ENCODE data around the gene OPN1MW3.
"Not testable (repeated sequence)": the region's sequence is repeated elsewhere in the genome, so short reads cannot be mapped to it uniquely, and the experiment has no call there.

The OPN1MW3 gene

DNA sequence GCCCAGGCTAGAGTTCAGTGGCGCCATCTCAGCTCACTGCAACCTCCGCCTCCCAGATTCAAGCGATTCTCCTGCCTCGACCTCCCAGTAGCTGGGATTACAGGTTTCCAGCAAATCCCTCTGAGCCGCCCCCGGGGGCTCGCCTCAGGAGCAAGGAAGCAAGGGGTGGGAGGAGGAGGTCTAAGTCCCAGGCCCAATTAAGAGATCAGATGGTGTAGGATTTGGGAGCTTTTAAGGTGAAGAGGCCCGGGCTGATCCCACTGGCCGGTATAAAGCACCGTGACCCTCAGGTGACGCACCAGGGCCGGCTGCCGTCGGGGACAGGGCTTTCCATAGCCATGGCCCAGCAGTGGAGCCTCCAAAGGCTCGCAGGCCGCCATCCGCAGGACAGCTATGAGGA, at the start of gene OPN1MW3:
OPN1MW3 (plus strand) TSS at position 301 of the 400 bp plus-strand sequence; CDS start at position 339, 38 bp downstream.
- DNase-seq (ENCODE audit: low spot score): not testable (repeated sequence)

DNA sequence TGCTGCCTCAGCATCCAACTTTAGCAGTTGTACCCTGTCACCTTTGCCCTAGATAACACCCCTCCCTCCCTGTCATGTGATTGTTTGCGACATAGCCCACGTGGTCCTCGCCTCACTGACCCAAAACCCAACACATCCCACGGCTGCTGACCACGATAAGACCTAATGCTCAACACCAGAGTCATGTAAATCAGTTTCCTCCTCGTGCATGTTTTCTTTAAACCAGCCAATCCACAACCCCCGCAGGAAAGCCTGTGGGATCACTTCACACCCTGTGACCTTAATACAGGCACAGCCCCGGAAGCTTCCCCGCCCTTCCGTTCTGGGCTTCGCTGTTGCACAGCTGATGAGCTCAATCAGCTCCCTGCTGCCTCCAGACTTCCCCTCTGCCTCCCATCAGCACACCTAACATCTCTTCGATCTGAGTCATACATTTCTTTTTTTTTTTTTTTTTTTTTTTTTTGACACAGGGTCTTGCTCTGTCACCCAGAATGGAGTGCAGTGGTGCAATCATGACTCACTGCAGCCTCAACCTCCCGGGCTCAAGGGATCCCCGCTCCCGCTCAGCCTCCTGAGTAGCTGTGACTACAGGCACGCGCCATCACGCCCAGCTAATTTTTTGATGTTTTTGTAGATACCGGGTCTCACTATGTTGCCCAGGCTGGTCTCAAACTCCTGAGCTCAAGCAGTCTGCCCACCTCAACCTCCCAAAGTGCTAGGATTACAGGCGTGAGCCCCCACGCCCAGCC, 47.5 kb upstream of the OPN1MW3 start:
- not testable (repeated sequence) for DNase-seq (ENCODE audit: low spot score)

GRCh38 chrX:154211057-154211456, 46.3 kb upstream of the OPN1MW3 start:
- not testable (repeated sequence) for DNase-seq (ENCODE audit: low spot score)

DNA sequence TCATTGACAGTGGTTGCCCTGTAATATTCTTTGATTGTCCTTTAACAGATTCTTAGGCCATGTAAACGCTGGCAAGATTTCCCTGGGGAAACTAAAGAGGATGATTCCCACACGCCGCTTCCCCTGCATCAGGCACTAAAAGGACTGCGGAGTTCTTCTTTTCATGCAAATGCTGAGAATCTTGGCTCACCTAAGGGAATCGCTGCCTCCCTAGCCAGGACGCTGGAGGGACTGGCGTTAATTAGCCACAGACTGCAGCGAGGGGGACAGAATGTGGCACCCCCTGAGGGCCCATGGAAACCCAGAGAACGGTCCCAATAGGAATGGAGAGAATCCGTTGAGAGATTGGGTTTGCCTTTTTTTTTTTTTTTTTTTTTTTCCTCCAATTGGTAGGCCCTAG, 45.9 kb upstream of the OPN1MW3 start:
- DNase-seq (ENCODE audit: low spot score): not testable (repeated sequence)

- not testable (repeated sequence) for DNase-seq (ENCODE audit: low spot score)
Measured at GRCh38 chrX:154219456-154219855, 37.9 kb upstream of the OPN1MW3 start, which contains the start of gene OPN1MW2. OPN1MW2 (plus strand) TSS chrX:154219756; CDS start chrX:154219816, 60 bp downstream.

DNA sequence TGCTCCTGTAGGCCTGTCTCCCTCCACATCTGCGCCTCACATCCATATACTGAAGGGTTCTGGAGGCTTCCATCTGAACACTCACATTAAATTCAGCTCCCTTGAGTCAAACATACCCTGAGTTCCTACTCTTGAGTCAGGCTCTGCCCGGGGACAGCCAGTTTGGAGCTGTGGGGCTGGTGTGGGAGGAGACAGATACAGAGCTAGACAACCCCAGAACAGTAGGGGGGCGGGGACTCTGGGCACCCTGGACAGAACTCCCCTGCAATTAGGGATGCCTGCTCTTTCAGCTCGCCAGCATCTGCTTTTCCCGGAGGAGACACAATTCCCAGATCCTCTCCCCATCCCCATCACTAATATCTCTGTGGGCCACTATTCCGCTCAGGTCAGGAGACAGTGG, 32.1 kb upstream of the OPN1MW3 start:
- DNase-seq (ENCODE audit: low spot score): not testable (repeated sequence)

GRCh38 chrX:154226706-154227105, 30.7 kb upstream of the OPN1MW3 start:
- not testable (repeated sequence) for DNase-seq (ENCODE audit: low spot score)

- DNase-seq (ENCODE audit: low spot score): not testable (repeated sequence)
Measured at GRCh38 chrX:154231443-154231842, 25.9 kb upstream of the OPN1MW3 start.

- DNase-seq (ENCODE audit: low spot score): not testable (repeated sequence)
Measured at GRCh38 chrX:154233620-154234019, 23.8 kb upstream of the OPN1MW3 start.

GRCh38 chrX:154238939-154239559, 18.3 kb upstream of the OPN1MW3 start:
- not testable (repeated sequence) for DNase-seq (ENCODE audit: low spot score)

- DNase-seq (ENCODE audit: low spot score): not testable (repeated sequence)
Measured at GRCh38 chrX:154239982-154240503, 17.3 kb upstream of the OPN1MW3 start.

DNA sequence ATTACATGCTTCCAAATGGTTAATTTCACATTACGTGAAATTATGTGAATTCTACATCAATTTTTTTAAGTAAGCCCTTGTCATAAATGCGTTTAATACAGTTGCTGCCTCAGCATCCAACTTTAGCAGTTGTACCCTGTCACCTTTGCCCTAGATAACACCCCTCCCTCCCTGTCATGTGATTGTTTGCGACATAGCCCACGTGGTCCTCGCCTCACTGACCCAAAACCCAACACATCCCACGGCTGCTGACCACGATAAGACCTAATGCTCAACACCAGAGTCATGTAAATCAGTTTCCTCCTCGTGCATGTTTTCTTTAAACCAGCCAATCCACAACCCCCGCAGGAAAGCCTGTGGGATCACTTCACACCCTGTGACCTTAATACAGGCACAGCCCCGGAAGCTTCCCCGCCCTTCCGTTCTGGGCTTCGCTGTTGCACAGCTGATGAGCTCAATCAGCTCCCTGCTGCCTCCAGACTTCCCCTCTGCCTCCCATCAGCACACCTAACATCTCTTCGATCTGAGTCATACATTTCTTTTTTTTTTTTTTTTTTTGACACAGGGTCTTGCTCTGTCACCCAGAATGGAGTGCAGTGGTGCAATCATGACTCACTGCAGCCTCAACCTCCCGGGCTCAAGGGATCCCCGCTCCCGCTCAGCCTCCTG, 9.9 kb upstream of the OPN1MW3 start:
- not testable (repeated sequence) for DNase-seq (ENCODE audit: low spot score)

DNA sequence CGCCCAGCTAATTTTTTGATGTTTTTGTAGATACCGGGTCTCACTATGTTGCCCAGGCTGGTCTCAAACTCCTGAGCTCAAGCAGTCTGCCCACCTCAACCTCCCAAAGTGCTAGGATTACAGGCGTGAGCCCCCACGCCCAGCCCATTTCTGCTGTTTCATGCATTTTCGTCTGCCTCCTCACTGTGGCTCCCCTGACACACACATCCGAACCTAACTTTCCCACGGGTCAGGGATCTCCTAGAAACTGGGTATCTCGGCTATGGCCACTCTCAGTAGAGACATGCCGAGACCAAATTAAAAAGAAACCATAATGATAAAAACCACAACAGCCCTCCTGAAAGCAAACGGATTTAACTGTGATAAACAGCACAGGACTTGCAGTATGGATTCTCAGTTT, 9.3 kb upstream of the OPN1MW3 start:
- DNase-seq (ENCODE audit: low spot score): not testable (repeated sequence)

DNA sequence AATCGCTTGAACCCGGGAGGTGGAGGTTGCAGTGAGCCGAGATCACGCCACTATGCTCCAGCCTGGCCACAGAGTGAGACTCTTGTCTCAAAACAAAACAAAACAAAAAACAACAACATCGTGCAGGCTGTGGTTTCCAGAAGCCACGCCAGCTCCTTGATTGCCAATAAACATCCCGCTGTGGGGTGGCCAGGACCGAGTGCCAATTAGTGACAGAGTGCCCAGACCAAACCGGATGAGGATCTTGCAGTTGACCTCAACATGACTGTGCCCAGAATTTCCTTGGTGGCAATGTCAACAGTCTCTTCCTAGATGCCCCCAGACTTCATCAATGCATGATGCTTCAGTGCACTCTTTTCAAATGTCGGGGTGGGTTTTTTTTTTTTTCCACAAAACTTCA, 1.3 kb downstream of the OPN1MW3 start:
- not testable (repeated sequence) for DNase-seq (ENCODE audit: low spot score)

GRCh38 chrX:154263072-154263471, 5.7 kb downstream of the OPN1MW3 start:
- not testable (repeated sequence) for DNase-seq (ENCODE audit: low spot score)

DNA sequence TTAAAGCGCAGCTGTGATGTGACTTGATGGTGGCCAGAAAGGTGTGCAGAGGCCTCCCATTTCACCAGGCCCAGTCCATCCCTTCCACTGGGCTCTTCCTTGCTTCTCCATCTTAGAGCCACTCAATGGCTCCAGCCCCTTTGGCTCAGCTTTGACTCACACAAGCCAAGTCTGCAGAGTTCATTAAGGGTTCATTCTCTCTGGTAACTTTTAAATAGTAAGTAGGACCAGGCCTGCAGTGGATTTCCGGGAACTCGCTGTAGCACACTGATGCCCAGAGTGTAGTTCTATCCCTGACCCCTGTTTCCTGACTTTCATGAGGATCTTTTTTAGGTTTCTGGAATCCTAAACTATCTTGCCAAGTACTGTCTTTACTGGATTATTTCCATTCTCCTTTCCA, 11.9 kb downstream of the OPN1MW3 start:
- DNase-seq (ENCODE audit: low spot score): not testable (repeated sequence)

DNA sequence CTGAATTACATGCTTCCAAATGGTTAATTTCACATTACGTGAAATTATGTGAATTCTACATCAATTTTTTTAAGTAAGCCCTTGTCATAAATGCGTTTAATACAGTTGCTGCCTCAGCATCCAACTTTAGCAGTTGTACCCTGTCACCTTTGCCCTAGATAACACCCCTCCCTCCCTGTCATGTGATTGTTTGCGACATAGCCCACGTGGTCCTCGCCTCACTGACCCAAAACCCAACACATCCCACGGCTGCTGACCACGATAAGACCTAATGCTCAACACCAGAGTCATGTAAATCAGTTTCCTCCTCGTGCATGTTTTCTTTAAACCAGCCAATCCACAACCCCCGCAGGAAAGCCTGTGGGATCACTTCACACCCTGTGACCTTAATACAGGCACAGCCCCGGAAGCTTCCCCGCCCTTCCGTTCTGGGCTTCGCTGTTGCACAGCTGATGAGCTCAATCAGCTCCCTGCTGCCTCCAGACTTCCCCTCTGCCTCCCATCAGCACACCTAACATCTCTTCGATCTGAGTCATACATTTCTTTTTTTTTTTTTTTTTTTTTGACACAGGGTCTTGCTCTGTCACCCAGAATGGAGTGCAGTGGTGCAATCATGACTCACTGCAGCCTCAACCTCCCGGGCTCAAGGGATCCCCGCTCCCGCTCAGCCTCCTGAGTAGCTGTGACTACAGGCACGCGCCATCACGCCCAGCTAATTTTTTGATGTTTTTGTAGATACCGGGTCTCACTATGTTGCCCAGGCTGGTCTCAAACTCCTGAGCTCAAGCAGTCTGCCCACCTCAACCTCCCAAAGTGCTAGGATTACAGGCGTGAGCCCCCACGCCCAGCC, 27.3 kb downstream of the OPN1MW3 start:
- DNase-seq (ENCODE audit: low spot score): not testable (repeated sequence)

- not testable (repeated sequence) for DNase-seq (ENCODE audit: low spot score)
Measured at GRCh38 chrX:154286406-154286805, 29.0 kb downstream of the OPN1MW3 start.

- no peak for DNase-seq (ENCODE audit: low spot score)
Measured at GRCh38 chrX:154294791-154295574, 37.6 kb downstream of the OPN1MW3 start, which contains the start of gene TEX28. TEX28 (minus strand) TSS chrX:154295124; CDS start chrX:154292117, 3,007 bp downstream.

DNA sequence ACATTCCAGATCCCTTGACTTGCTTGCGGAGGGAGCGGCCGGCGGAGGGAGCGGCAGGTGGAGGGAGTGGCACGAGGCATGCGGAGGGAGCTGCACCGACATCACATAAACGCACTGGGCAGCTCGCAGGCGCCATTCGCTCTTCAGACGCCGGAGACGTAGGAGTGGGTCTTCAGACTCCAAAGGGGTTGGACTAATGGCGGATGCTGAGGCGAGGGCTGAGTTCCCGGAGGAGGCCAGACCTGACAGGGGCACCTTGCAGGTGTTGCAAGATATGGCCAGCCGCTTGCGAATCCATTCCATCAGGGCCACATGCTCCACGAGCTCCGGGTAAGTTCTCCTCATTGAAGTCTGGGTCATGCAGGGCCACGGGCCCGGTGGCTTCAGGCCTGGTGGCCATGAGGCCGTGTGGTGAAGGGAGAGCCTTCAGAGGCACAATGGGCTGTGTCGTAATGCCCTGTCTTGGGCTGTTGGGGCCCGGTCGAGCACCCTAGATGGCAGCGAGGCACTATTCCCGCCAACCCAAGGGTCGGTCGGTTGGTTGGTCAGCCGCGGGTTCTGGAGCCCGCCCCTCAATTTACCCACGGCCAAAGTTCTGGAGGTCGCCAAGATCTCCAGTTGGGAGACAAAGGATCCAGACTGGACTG, 38.4 kb downstream of the OPN1MW3 start, which contains the start of gene TKTL1:
TKTL1 (plus strand) TSS at position 132 of the 647 bp plus-strand sequence; CDS start at position 197, 65 bp downstream.
- DNase-seq (ENCODE audit: low spot score): no peak

All from CD4-positive, alpha-beta T cell treated with Interleukin-15 for 4 hours (primary cell).